Hepatocyte (in vitro differentiated cells): ENCODE data around the gene DNAH5. TPM values are rescaled to one million over a fixed set of nuclear protein-coding genes. Genes with fewer than 3 reads are reported as not detected.

Source experiments
- DNase-seq: peaks from one replicate; pipeline ENCODE4 v3.0.0-alpha.2; 2016; ENCODE audit warnings: low spot score
- H2AFZ ChIP-seq: fragments of 200-600 bp; sonication (generic); 2 replicates; pipeline ENCODE4 v1.6.0; 2016; ENCODE audit warnings: antibody characterized with exemption, mild to moderate bottlenecking
- H3K27ac ChIP-seq: fragments of 200-600 bp; sonication (generic); 2 replicates; pipeline ENCODE4 v1.5.1; 2016; ENCODE audit warnings: mild to moderate bottlenecking
- H3K27me3 ChIP-seq: fragments of 200-600 bp; sonication (generic); 2 replicates; pipeline ENCODE4 v1.6.1; 2016
- H3K36me3 ChIP-seq: fragments of 200-600 bp; sonication (generic); replicated peaks from 2 replicates; pipeline ENCODE4 v1.5.1; 2016; ENCODE audit warnings: low read depth; ENCODE audit not compliant: insufficient read depth
- H3K4me1 ChIP-seq: fragments of 200-600 bp; sonication (generic); 2 replicates; pipeline ENCODE4 v1.5.1; 2016; ENCODE audit warnings: mild to moderate bottlenecking, moderate library complexity; ENCODE audit not compliant: insufficient read depth
- H3K4me2 ChIP-seq: fragments of 200-600 bp; sonication (generic); 2 replicates; pipeline ENCODE4 v1.6.0; 2016
- H3K4me3 ChIP-seq: fragments of 200-600 bp; sonication (generic); 2 replicates; pipeline ENCODE4 v1.5.1; 2016; ENCODE audit warnings: mild to moderate bottlenecking
- H3K79me2 ChIP-seq: fragments of 200-600 bp; sonication (generic); 2 replicates; pipeline ENCODE4 v1.6.0; 2017; ENCODE audit warnings: mild to moderate bottlenecking
- H3K9me2 ChIP-seq: fragments of 200-600 bp; sonication (generic); replicated peaks from 2 replicates; pipeline ENCODE4 v1.6.0; 2017; ENCODE audit warnings: mild to moderate bottlenecking; ENCODE audit not compliant: insufficient read depth
- H3K9me3 ChIP-seq: fragments of 200-600 bp; sonication (generic); 2 replicates; pipeline ENCODE4 v1.5.1; 2016; ENCODE audit warnings: low read depth, mild to moderate bottlenecking
- H4K20me1 ChIP-seq: fragments of 200-600 bp; sonication (generic); 2 replicates; pipeline ENCODE4 v1.6.0; 2016; ENCODE audit warnings: mild to moderate bottlenecking; ENCODE audit not compliant: insufficient read depth, poor library complexity, severe bottlenecking
- EZH2 ChIP-seq: fragments of 200-600 bp; sonication (generic); IDR thresholded peaks from 2 replicates; pipeline ENCODE4 v1.6.1; 2016; ENCODE audit warnings: antibody characterized with exemption, mild to moderate bottlenecking, borderline replicate concordance
- EZH2phosphoT487 ChIP-seq: fragments of 200-600 bp; sonication (generic); IDR thresholded peaks from one replicate; pipeline ENCODE4 v1.6.1; 2018; ENCODE audit warnings: antibody characterized with exemption, mild to moderate bottlenecking, low read depth, moderate library complexity; ENCODE audit not compliant: unreplicated experiment, severe bottlenecking
- WGBS: methylation state at CpG from one replicate; pipeline ENCODE4 v1.1.6; 2016; ENCODE audit warnings: low lambda C conversion rate; ENCODE audit errors: missing lambda C conversion rate; 5-methylcytosine and 5-hydroxymethylcytosine counted together
- polyA plus RNA-seq: library from polyadenylated mRNA; unstranded; fragments of >200 nt; fragmentation: Nextera tagmentation; extraction: Ambion mirVana; gene quantifications from 2 replicates; pipeline ENCODE4 v1.2.1, GENCODE V29; 2016
- total RNA-seq: library from RNA; depleted of rRNA; stranded (reverse); fragments of >200 nt; gene quantifications from 2 replicates; pipeline ENCODE4 v1.2.3, GENCODE V29; 2014
- TF ChIP-seq, protein P1 (sequence below): fragments of 200-600 bp; sonication (generic); IDR thresholded peaks from 2 replicates; pipeline ENCODE4 v1.5.1; 2016; ENCODE audit warnings: antibody characterized with exemption, mild to moderate bottlenecking; ENCODE audit not compliant: poor library complexity

The DNAH5 gene
- total and polyA plus RNA-seq, 2 experiments from 2014 or later = 0.17 to 0.40 TPM

DNA sequence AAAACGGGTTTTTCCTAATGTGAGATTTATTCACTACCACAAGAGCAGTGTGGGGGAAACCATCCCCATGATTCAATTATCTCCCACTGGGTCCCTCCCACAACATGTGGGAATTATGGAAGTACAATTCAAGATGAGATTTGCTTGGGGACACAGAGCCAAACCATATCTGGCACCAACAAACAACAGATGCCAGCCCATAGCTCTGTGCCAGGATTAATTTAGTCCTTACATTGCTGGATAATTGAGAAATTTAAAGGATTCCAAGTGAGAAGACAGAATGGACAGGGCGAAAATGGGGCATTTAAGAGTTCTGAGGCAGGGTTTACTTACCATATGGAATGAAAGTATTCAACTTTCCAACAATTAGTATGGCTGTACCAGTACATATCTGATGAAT, 30.8 kb upstream of the DNAH5 start:
- H3K4me3 ChIP-seq = no peak overlapping the region
- H3K79me2 ChIP-seq = no peaks in the 10 kb centered on the region
- no peaks in the 10 kb centered on the region for H3K9me2 ChIP-seq
- no peak overlapping the region for H3K27ac ChIP-seq
- TF ChIP-seq EZH2phosphoT487 (no peak), EZH2 (no peak)
- TF ChIP-seq, protein P1, sequence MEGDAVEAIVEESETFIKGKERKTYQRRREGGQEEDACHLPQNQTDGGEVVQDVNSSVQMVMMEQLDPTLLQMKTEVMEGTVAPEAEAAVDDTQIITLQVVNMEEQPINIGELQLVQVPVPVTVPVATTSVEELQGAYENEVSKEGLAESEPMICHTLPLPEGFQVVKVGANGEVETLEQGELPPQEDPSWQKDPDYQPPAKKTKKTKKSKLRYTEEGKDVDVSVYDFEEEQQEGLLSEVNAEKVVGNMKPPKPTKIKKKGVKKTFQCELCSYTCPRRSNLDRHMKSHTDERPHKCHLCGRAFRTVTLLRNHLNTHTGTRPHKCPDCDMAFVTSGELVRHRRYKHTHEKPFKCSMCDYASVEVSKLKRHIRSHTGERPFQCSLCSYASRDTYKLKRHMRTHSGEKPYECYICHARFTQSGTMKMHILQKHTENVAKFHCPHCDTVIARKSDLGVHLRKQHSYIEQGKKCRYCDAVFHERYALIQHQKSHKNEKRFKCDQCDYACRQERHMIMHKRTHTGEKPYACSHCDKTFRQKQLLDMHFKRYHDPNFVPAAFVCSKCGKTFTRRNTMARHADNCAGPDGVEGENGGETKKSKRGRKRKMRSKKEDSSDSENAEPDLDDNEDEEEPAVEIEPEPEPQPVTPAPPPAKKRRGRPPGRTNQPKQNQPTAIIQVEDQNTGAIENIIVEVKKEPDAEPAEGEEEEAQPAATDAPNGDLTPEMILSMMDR = no peak
- H3K27me3 ChIP-seq = no peaks in the 10 kb centered on the region
- H3K36me3 ChIP-seq = no peaks in the 10 kb centered on the region
- DNase-seq = no peak
- no peaks in the 10 kb centered on the region for H3K4me1 ChIP-seq
- H2AFZ ChIP-seq = no peak overlapping the region
- H3K4me2 ChIP-seq = no peak overlapping the region
- no peaks in the 10 kb centered on the region for H3K9me3 ChIP-seq
- no peaks in the 10 kb centered on the region for H4K20me1 ChIP-seq
- WGBS = 92% methylated on average over 2 of the region's 2 CpGs

DNA sequence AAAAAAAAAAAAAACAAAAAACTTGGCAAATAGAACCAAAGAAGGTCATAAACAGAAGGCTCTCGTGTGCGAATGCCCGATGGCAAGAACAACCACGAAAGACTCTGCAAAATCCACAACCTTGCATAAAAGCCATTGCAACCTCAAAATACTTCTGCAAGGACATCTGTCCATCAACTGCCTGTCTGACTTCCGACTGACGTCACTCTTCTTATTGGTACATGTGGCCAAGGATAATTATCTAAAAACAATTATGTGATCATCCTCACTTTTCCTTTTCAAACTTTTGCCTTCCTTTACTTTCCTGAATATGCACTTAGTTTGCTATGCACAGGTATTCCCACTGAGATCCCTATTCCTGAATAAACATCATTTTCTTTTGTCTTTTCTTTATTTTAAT, 29.2 kb upstream of the DNAH5 start:
- 91% methylated on average over 6 of the region's 6 CpGs for WGBS
- Histone ChIP-seq H3K9me2 (no peaks in the 10 kb centered on the region), H4K20me1 (no peaks in the 10 kb centered on the region), H3K27ac (no peak overlapping the region), H2AFZ (no peak overlapping the region), H3K4me2 (no peak overlapping the region), H3K4me1 (no peaks in the 10 kb centered on the region), H3K9me3 (no peaks in the 10 kb centered on the region), H3K79me2 (no peaks in the 10 kb centered on the region), H3K4me3 (no peak overlapping the region), H3K36me3 (no peaks in the 10 kb centered on the region), H3K27me3 (no peaks in the 10 kb centered on the region)
- no peak for DNase-seq
- TF ChIP-seq EZH2 (no peak), EZH2phosphoT487 (no peak)
- TF ChIP-seq, protein P1 = no peak

DNA sequence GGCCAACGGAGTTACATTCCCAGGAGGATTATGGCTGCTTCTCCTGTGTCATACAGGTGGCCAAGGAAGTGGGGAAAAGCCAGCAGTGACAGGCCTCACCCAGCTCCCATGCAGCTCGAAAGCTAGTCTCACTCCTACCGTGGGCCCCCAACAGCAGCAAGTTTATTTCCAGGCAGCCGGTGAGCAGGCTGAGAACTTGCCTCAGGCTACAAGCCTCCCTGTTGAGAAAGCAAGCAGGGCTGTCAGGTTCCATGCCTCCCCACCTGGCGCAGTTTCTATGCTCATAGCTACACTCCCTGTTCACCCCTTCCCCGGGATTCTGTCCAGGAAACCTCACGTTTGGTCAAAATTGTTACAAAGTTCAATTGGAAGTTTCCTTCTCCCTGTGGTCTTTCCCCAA, 27.5 kb upstream of the DNAH5 start:
- no peak for DNase-seq
- Histone ChIP-seq H3K9me2 (no peaks in the 10 kb centered on the region), H3K79me2 (no peaks in the 10 kb centered on the region), H3K27me3 (no peaks in the 10 kb centered on the region), H2AFZ (no peak overlapping the region), H3K27ac (no peak overlapping the region), H3K9me3 (no peaks in the 10 kb centered on the region), H3K36me3 (no peaks in the 10 kb centered on the region), H3K4me1 (no peaks in the 10 kb centered on the region), H3K4me3 (no peak overlapping the region), H3K4me2 (no peak overlapping the region), H4K20me1 (no peaks in the 10 kb centered on the region)
- WGBS = 71% methylated on average over 7 of the region's 7 CpGs
- TF ChIP-seq, protein P1 = no peak
- TF ChIP-seq EZH2phosphoT487 (no peak), EZH2 (no peak)

DNA sequence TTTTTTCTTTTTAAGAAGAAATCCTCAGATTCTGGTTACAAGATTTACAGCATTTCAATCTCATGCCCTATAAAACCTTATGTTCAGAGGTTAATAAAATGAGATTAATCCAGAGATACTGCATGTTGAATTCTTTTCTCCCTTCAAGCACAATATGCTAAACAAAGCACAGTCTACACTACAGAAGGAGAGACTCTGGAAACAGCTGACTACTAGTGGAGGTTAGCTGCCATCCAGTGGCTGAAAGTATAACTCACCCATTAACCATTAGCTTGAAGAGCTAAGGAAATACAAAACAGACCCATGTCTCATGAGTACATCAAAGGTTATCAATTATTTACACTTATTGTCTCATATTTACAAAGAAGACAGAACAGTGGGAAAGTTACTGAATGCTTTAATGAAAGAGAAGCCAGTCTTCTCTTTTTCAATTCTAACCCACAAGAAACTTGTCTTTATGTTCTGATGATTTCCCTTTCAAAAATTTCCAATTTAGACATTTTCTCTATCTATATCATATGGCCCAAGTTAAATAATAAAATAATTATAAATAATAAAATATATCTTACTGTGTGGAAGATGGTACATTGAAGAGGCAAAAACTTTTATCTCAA, 12.7 kb upstream of the DNAH5 start:
- H3K9me2 ChIP-seq = no peaks in the 10 kb centered on the region
- no peak overlapping the region for H3K4me2 ChIP-seq
- H3K79me2 ChIP-seq = no peaks in the 10 kb centered on the region
- no peak overlapping the region for H2AFZ ChIP-seq
- peak; percentile 69 for DNase-seq
- no peak overlapping the region for H3K4me3 ChIP-seq
- no peaks in the 10 kb centered on the region for H3K9me3 ChIP-seq
- no peaks in the 10 kb centered on the region for H3K27me3 ChIP-seq
- H4K20me1 ChIP-seq = no peaks in the 10 kb centered on the region
- TF ChIP-seq, protein P1 = peak; percentile 82
- TF ChIP-seq EZH2phosphoT487 = no peak
- H3K27ac ChIP-seq = no peak overlapping the region
- no peaks in the 10 kb centered on the region for H3K36me3 ChIP-seq
- no peaks in the 10 kb centered on the region for H3K4me1 ChIP-seq
